Dedifferentiated amniotic fluid mesenchymal stem cell (primary cell): ENCODE data around the gene PPP1CB.
"Not testable (repeated sequence)": the region's sequence is repeated elsewhere in the genome, so short reads cannot be mapped to it uniquely, and the experiment has no call there.

ENCODE experiments used
- DNase-seq: peaks from one replicate; pipeline ENCODE4 v3.0.0-alpha.2; 2016; ENCODE audit errors: extremely low spot score

The PPP1CB gene

GRCh38 chr2:28778392-28778791 lies 26.8 kb downstream of the PPP1CB start:
- DNase-seq = no peak

- DNase-seq = no peak
These were observed 27.4 kb downstream of the PPP1CB start for GRCh38 chr2:28779001-28779400.

GRCh38 chr2:28780496-28780895 lies 28.9 kb downstream of the PPP1CB start:
- DNase-seq = no peak

GRCh38 chr2:28782423-28782822 lies 30.8 kb downstream of the PPP1CB start:
- no peak for DNase-seq

- not testable (repeated sequence) for DNase-seq
These were observed 32.9 kb downstream of the PPP1CB start for GRCh38 chr2:28784570-28784969.

- DNase-seq = no peak
These were observed 45.0 kb downstream of the PPP1CB start for GRCh38 chr2:28796620-28797019.

GRCh38 chr2:28801726-28802125 lies 50.1 kb downstream of the PPP1CB start:
- no peak for DNase-seq

GRCh38 chr2:28802975-28803429 lies 51.4 kb downstream of the PPP1CB start:
- DNase-seq = peak; percentile 17

GRCh38 chr2:28809927-28810326 lies 58.3 kb downstream of the PPP1CB start:
- no peak for DNase-seq

GRCh38 chr2:28810384-28811285 lies 59.0 kb downstream of the PPP1CB start, which contains the start of gene SPDYA:
Gene SPDYA (plus strand): TSS chr2:28810834. CDS start chr2:28816015, 5,181 bp downstream.
- no peak for DNase-seq

GRCh38 chr2:28818053-28818452 lies 66.4 kb downstream of the PPP1CB start:
- DNase-seq = no peak

GRCh38 chr2:28821295-28821958 lies 69.8 kb downstream of the PPP1CB start:
- DNase-seq = peak; percentile 59

GRCh38 chr2:28822036-28822435 lies 70.4 kb downstream of the PPP1CB start:
- DNase-seq = no peak

- DNase-seq = no peak
These were observed 72.6 kb downstream of the PPP1CB start for GRCh38 chr2:28824207-28824606.

GRCh38 chr2:28824870-28825269 lies 73.2 kb downstream of the PPP1CB start:
- DNase-seq = no peak

- no peak for DNase-seq
These were observed 76.8 kb downstream of the PPP1CB start for GRCh38 chr2:28828382-28828781.

GRCh38 chr2:28833740-28834470 lies 82.3 kb downstream of the PPP1CB start:
- DNase-seq = no peak

GRCh38 chr2:28835781-28836180 lies 84.2 kb downstream of the PPP1CB start:
- DNase-seq = no peak

GRCh38 chr2:28838971-28839370 lies 87.3 kb downstream of the PPP1CB start:
- DNase-seq = no peak

- DNase-seq = no peak
These were observed 90.4 kb downstream of the PPP1CB start for GRCh38 chr2:28842042-28842441.
